ENCODE results near the gene CCDC12. TPM values are rescaled to one million over a fixed set of nuclear protein-coding genes. Genes with fewer than 3 reads are reported as not detected.

Gene CCDC12
- total RNA-seq, 1 experiment from 2014 or later, result 27.0 TPM

GRCh38 chr3:46923559-46924350 is 52.8 kb downstream of the CCDC12 start:
- no peaks in the 10 kb centered on the region for H3K4me1 ChIP-seq (replicated peaks)
- H3K27ac ChIP-seq, result no peak overlapping the region
- H3K9me3 ChIP-seq (replicated peaks), result no peaks in the 10 kb centered on the region
- no peaks in the 10 kb centered on the region for H3K27me3 ChIP-seq (replicated peaks)
- H3K36me3 ChIP-seq, result peaks cover 82% of the 10 kb centered on the region
- peak in 1 of 2 experiments; percentile 37 for DNase-seq (ENCODE audit: low read depth in 1 of 2, low spot score in 2 of 2)
- H3K4me3 ChIP-seq, result no peak overlapping the region

- Histone ChIP-seq H3K9me3 (replicated peaks) (no peaks in the 10 kb centered on the region), H3K27me3 (replicated peaks) (no peaks in the 10 kb centered on the region), H3K36me3 (peaks cover 81% of the 10 kb centered on the region), H3K4me1 (replicated peaks) (no peaks in the 10 kb centered on the region), H3K4me3 (no peak overlapping the region), H3K27ac (no peak overlapping the region)
- DNase-seq (ENCODE audit: low read depth in 1 of 2, low spot score in 2 of 2), result no peak
Measured at GRCh38 chr3:46922871-46923558, 53.5 kb downstream of the CCDC12 start.

GRCh38 chr3:46922426-46922825 is 54.1 kb downstream of the CCDC12 start:
- Histone ChIP-seq H3K4me1 (replicated peaks) (no peaks in the 10 kb centered on the region), H3K27ac (no peak overlapping the region), H3K9me3 (replicated peaks) (no peaks in the 10 kb centered on the region), H3K4me3 (no peak overlapping the region), H3K27me3 (replicated peaks) (no peaks in the 10 kb centered on the region), H3K36me3 (peaks cover 84% of the 10 kb centered on the region)
- DNase-seq (ENCODE audit: low read depth in 1 of 2, low spot score in 2 of 2), result no peak

- no peak overlapping the region for H3K4me3 ChIP-seq
- H3K4me1 ChIP-seq (replicated peaks), result no peaks in the 10 kb centered on the region
- no peaks in the 10 kb centered on the region for H3K27me3 ChIP-seq (replicated peaks)
- no peaks in the 10 kb centered on the region for H3K9me3 ChIP-seq (replicated peaks)
- no peak overlapping the region for H3K27ac ChIP-seq
- peaks cover 89% of the 10 kb centered on the region for H3K36me3 ChIP-seq
- DNase-seq (ENCODE audit: low read depth in 1 of 2, low spot score in 2 of 2), result no peak
Measured at GRCh38 chr3:46921871-46922271, 54.7 kb downstream of the CCDC12 start.

- H3K4me1 ChIP-seq (replicated peaks), result no peaks in the 10 kb centered on the region
- H3K9me3 ChIP-seq (replicated peaks), result no peaks in the 10 kb centered on the region
- DNase-seq (ENCODE audit: low read depth in 1 of 2, low spot score in 2 of 2), result no peak
- no peak overlapping the region for H3K4me3 ChIP-seq
- H3K36me3 ChIP-seq, result peaks cover 83% of the 10 kb centered on the region
- H3K27me3 ChIP-seq (replicated peaks), result no peaks in the 10 kb centered on the region
- no peak overlapping the region for H3K27ac ChIP-seq
Measured at GRCh38 chr3:46921041-46921440, 55.5 kb downstream of the CCDC12 start.

- no peaks in the 10 kb centered on the region for H3K27me3 ChIP-seq (replicated peaks)
- DNase-seq (ENCODE audit: low read depth in 1 of 2, low spot score in 2 of 2), result no peak
- H3K4me3 ChIP-seq, result no peak overlapping the region
- H3K27ac ChIP-seq, result no peak overlapping the region
- peaks cover 4% of the 10 kb centered on the region for H3K4me1 ChIP-seq (replicated peaks)
- no peaks in the 10 kb centered on the region for H3K9me3 ChIP-seq (replicated peaks)
- peaks cover 66% of the 10 kb centered on the region for H3K36me3 ChIP-seq
Measured at GRCh38 chr3:46918634-46919033, 57.9 kb downstream of the CCDC12 start.

GRCh38 chr3:46918202-46918601 is 58.3 kb downstream of the CCDC12 start:
- H3K27me3 ChIP-seq (replicated peaks), result no peaks in the 10 kb centered on the region
- H3K4me1 ChIP-seq (replicated peaks), result peaks cover 6% of the 10 kb centered on the region
- H3K27ac ChIP-seq, result no peak overlapping the region
- no peaks in the 10 kb centered on the region for H3K9me3 ChIP-seq (replicated peaks)
- H3K36me3 ChIP-seq, result peaks cover 61% of the 10 kb centered on the region
- DNase-seq (ENCODE audit: low read depth in 1 of 2, low spot score in 2 of 2), result no peak
- H3K4me3 ChIP-seq, result no peak overlapping the region

- no peak overlapping the region for H3K27ac ChIP-seq
- H3K36me3 ChIP-seq, result peaks cover 52% of the 10 kb centered on the region
- H3K27me3 ChIP-seq (replicated peaks), result no peaks in the 10 kb centered on the region
- no peak for DNase-seq (ENCODE audit: low read depth in 1 of 2, low spot score in 2 of 2)
- peaks cover 6% of the 10 kb centered on the region for H3K4me1 ChIP-seq (replicated peaks)
- no peak overlapping the region for H3K4me3 ChIP-seq
- H3K9me3 ChIP-seq (replicated peaks), result no peaks in the 10 kb centered on the region
Measured at GRCh38 chr3:46917257-46917656, 59.3 kb downstream of the CCDC12 start.

GRCh38 chr3:46916799-46917198 is 59.7 kb downstream of the CCDC12 start:
- DNase-seq (ENCODE audit: low read depth in 1 of 2, low spot score in 2 of 2), result no peak
- no peaks in the 10 kb centered on the region for H3K9me3 ChIP-seq (replicated peaks)
- H3K27ac ChIP-seq, result no peak overlapping the region
- H3K4me1 ChIP-seq (replicated peaks), result peaks cover 6% of the 10 kb centered on the region
- H3K4me3 ChIP-seq, result no peak overlapping the region
- no peaks in the 10 kb centered on the region for H3K27me3 ChIP-seq (replicated peaks)
- H3K36me3 ChIP-seq, result peaks cover 47% of the 10 kb centered on the region

- Histone ChIP-seq H3K27me3 (replicated peaks) (no peaks in the 10 kb centered on the region), H3K4me1 (replicated peaks) (peaks cover 6% of the 10 kb centered on the region), H3K36me3 (peaks cover 42% of the 10 kb centered on the region), H3K4me3 (no peak overlapping the region), H3K9me3 (replicated peaks) (no peaks in the 10 kb centered on the region), H3K27ac (no peak overlapping the region)
- no peak for DNase-seq (ENCODE audit: low read depth in 1 of 2, low spot score in 2 of 2)
Measured at GRCh38 chr3:46916278-46916677, 60.3 kb downstream of the CCDC12 start.

- H3K4me3 ChIP-seq, result no peak overlapping the region
- H3K9me3 ChIP-seq (replicated peaks), result no peaks in the 10 kb centered on the region
- no peak overlapping the region for H3K27ac ChIP-seq
- H3K27me3 ChIP-seq (replicated peaks), result no peaks in the 10 kb centered on the region
- DNase-seq (ENCODE audit: low read depth in 1 of 2, low spot score in 2 of 2), result no peak
- H3K4me1 ChIP-seq (replicated peaks), result peaks cover 6% of the 10 kb centered on the region
- H3K36me3 ChIP-seq, result peaks cover 33% of the 10 kb centered on the region
Measured at GRCh38 chr3:46915297-46915822, 61.2 kb downstream of the CCDC12 start.

GRCh38 chr3:46914849-46915248 is 61.7 kb downstream of the CCDC12 start:
- Histone ChIP-seq H3K4me1 (replicated peaks) (peaks cover 7% of the 10 kb centered on the region), H3K9me3 (replicated peaks) (no peaks in the 10 kb centered on the region), H3K4me3 (no peak overlapping the region), H3K27ac (no peak overlapping the region), H3K27me3 (replicated peaks) (no peaks in the 10 kb centered on the region), H3K36me3 (peaks cover 28% of the 10 kb centered on the region)
- no peak for DNase-seq (ENCODE audit: low read depth in 1 of 2, low spot score in 2 of 2)

- H3K27ac ChIP-seq, result no peak overlapping the region
- no peak for DNase-seq (ENCODE audit: low read depth in 1 of 2, low spot score in 2 of 2)
- H3K27me3 ChIP-seq (replicated peaks), result no peaks in the 10 kb centered on the region
- H3K36me3 ChIP-seq, result peaks cover 16% of the 10 kb centered on the region
- peaks cover 14% of the 10 kb centered on the region for H3K4me1 ChIP-seq (replicated peaks)
- H3K9me3 ChIP-seq (replicated peaks), result no peaks in the 10 kb centered on the region
- H3K4me3 ChIP-seq, result no peak overlapping the region
Measured at GRCh38 chr3:46913644-46914043, 62.9 kb downstream of the CCDC12 start.

GRCh38 chr3:46912986-46913385 is 63.6 kb downstream of the CCDC12 start:
- Histone ChIP-seq H3K4me3 (no peak overlapping the region), H3K9me3 (replicated peaks) (no peaks in the 10 kb centered on the region), H3K4me1 (replicated peaks) (peaks cover 14% of the 10 kb centered on the region), H3K27ac (no peak overlapping the region), H3K27me3 (replicated peaks) (no peaks in the 10 kb centered on the region), H3K36me3 (peaks cover 10% of the 10 kb centered on the region)
- no peak for DNase-seq (ENCODE audit: low read depth in 1 of 2, low spot score in 2 of 2)
